Trophoblast cell (in vitro differentiated cells and primary cell): ENCODE data around the gene RAB10.

Source experiments
- DNase-seq, 2 donors: peaks; one replicate each; pipeline ENCODE4 v3.0.0-alpha.2; 2016
- H2AFZ ChIP-seq: 2 replicates; pipeline ENCODE4 v1.6.1; 2013; ENCODE audit warnings: low read length, moderate library complexity, mild to moderate bottlenecking; ENCODE audit not compliant: insufficient read depth, poor library complexity
- H2AK5ac ChIP-seq: 2 replicates; pipeline ENCODE4 v1.6.1; 2013; ENCODE audit warnings: mild to moderate bottlenecking, low read length
- H2BK120ac ChIP-seq: 2 replicates; pipeline ENCODE4 v1.6.1; 2013; ENCODE audit warnings: low read length, mild to moderate bottlenecking, moderate library complexity; ENCODE audit not compliant: insufficient read depth, poor library complexity
- H2BK12ac ChIP-seq: 2 replicates; pipeline ENCODE4 v1.6.1; 2013; ENCODE audit warnings: mild to moderate bottlenecking, low read length, moderate library complexity
- H2BK5ac ChIP-seq: 2 replicates; pipeline ENCODE4 v1.6.1; 2013; ENCODE audit warnings: low read length, low read depth, moderate library complexity, mild to moderate bottlenecking; ENCODE audit not compliant: poor library complexity
- H3K14ac ChIP-seq: 2 replicates; pipeline ENCODE4 v1.6.1; 2013; ENCODE audit warnings: mild to moderate bottlenecking, low read length
- H3K18ac ChIP-seq: 2 replicates; pipeline ENCODE4 v1.6.1; 2013; ENCODE audit warnings: mild to moderate bottlenecking, low read length
- H3K23ac ChIP-seq: 2 replicates; pipeline ENCODE4 v1.6.1; 2013; ENCODE audit warnings: low read length
- H3K27ac ChIP-seq: 2 replicates; pipeline ENCODE4 v1.5.1; 2013; ENCODE audit warnings: low read depth, mild to moderate bottlenecking, inconsistent platforms, low read length, moderate library complexity
- H3K27me3 ChIP-seq: 2 replicates; pipeline ENCODE4 v1.6.1; 2013; ENCODE audit warnings: inconsistent platforms, mild to moderate bottlenecking, low read length, moderate library complexity; ENCODE audit not compliant: insufficient read depth
- H3K36me3 ChIP-seq, 2 experiments: 1 replicate in 1 of 2; 2 replicates in 1 of 2; pipeline ENCODE4 v1.6.1; 2013; ENCODE audit warnings: low read length in 2 of 2, mild to moderate bottlenecking in 2 of 2, moderate library complexity in 1 of 2; ENCODE audit not compliant: insufficient read depth in 2 of 2, control insufficient read depth in 1 of 2
- H3K4ac ChIP-seq: 2 replicates; pipeline ENCODE4 v1.6.1; 2013; ENCODE audit warnings: low read depth, mild to moderate bottlenecking, low read length, moderate library complexity
- H3K4me1 ChIP-seq, 2 experiments: 1 replicate in 1 of 2; 2 replicates in 1 of 2; pipeline ENCODE4 v1.6.1; 2013; ENCODE audit warnings: low read length in 2 of 2, mild to moderate bottlenecking in 2 of 2, moderate library complexity in 1 of 2; ENCODE audit not compliant: insufficient read depth in 2 of 2, control insufficient read depth in 1 of 2
- H3K4me2 ChIP-seq: 2 replicates; pipeline ENCODE4 v1.6.1; 2013; ENCODE audit warnings: inconsistent platforms, mild to moderate bottlenecking, low read length, moderate library complexity
- H3K4me3 ChIP-seq: 2 replicates; pipeline ENCODE4 v1.5.1; 2013; ENCODE audit warnings: mild to moderate bottlenecking, low read depth, low read length, inconsistent platforms
- H3K79me1 ChIP-seq: one replicate; pipeline ENCODE4 v1.6.1; 2013; ENCODE audit warnings: low read length
- H3K79me2 ChIP-seq: 2 replicates; pipeline ENCODE4 v1.6.1; 2013; ENCODE audit warnings: low read length, mild to moderate bottlenecking; ENCODE audit not compliant: control insufficient read depth, insufficient read depth, poor library complexity
- H3K9ac ChIP-seq: 2 replicates; pipeline ENCODE4 v1.6.1; 2013; ENCODE audit warnings: mild to moderate bottlenecking, low read length
- H3K9me3 ChIP-seq: 2 replicates; pipeline ENCODE4 v1.6.1; 2013; ENCODE audit warnings: low read depth, mild to moderate bottlenecking, control low read depth, inconsistent platforms, low read length; ENCODE audit not compliant: insufficient read depth
- H4K12ac ChIP-seq: 2 replicates; pipeline ENCODE4 v1.6.1; 2013; ENCODE audit warnings: low read depth, mild to moderate bottlenecking, low read length, moderate library complexity
- H4K8ac ChIP-seq: 2 replicates; pipeline ENCODE4 v1.6.1; 2013; ENCODE audit warnings: low read depth, mild to moderate bottlenecking, low read length, moderate library complexity
- H4K91ac ChIP-seq: one replicate; pipeline ENCODE4 v1.6.1; 2013; ENCODE audit warnings: low read depth, mild to moderate bottlenecking, low read length, moderate library complexity
- WGBS: extraction: QIAGEN DNeasy Blood & Tissue Kit; methylation state at CpG from one replicate; pipeline ENCODE4 v1.1.7; 2013; ENCODE audit warnings: missing lambda C conversion rate; ENCODE audit not compliant: insufficient read length, insufficient coverage; ENCODE audit errors: extremely low coverage; 5-methylcytosine and 5-hydroxymethylcytosine counted together

RAB10 gene

GRCh38 chr2:26002632-26003310 lies 31.1 kb upstream of the RAB10 start:
- no peak overlapping the region for H3K9ac ChIP-seq
- no peak overlapping the region for H3K27ac ChIP-seq
- no peaks in the 10 kb centered on the region for H3K36me3 ChIP-seq
- H3K18ac ChIP-seq, result no peak overlapping the region
- H4K91ac ChIP-seq, result no peak overlapping the region
- H3K23ac ChIP-seq, result peak overlapping the region; percentile 58
- H2AFZ ChIP-seq, result no peak overlapping the region
- DNase-seq, result peak in 1 of 2 donors; percentile 20
- no peak overlapping the region for H4K12ac ChIP-seq
- H3K79me2 ChIP-seq, result no peaks in the 10 kb centered on the region
- no peak overlapping the region for H3K4me3 ChIP-seq
- no peak overlapping the region for H3K4ac ChIP-seq
- WGBS, result no CpG with 5 or more reads among the region's 9 CpGs
- no peak overlapping the region for H3K14ac ChIP-seq
- H2BK5ac ChIP-seq, result no peak overlapping the region
- H3K4me1 ChIP-seq, result peaks cover 3 to 6% of the 10 kb centered on the region in 2 experiments
- peaks cover 3% of the 10 kb centered on the region for H3K79me1 ChIP-seq
- no peak overlapping the region for H4K8ac ChIP-seq
- no peak overlapping the region for H3K4me2 ChIP-seq
- no peak overlapping the region for H2AK5ac ChIP-seq
- H3K9me3 ChIP-seq, result no peaks in the 10 kb centered on the region
- no peak overlapping the region for H2BK12ac ChIP-seq
- H2BK120ac ChIP-seq, result no peak overlapping the region
- H3K27me3 ChIP-seq, result no peaks in the 10 kb centered on the region

GRCh38 chr2:26008095-26008494 lies 25.8 kb upstream of the RAB10 start:
- Histone ChIP-seq H2AK5ac (no peak overlapping the region), H4K12ac (no peak overlapping the region)

GRCh38 chr2:26008851-26009566 lies 24.9 kb upstream of the RAB10 start:
- H3K9me3 ChIP-seq, result no peaks in the 10 kb centered on the region
- no CpG with 5 or more reads among the region's 2 CpGs for WGBS
- no peak overlapping the region for H3K4me2 ChIP-seq
- peak overlapping the region; percentile 2 for H2BK120ac ChIP-seq
- no peak overlapping the region for H2BK12ac ChIP-seq
- no peak overlapping the region for H4K12ac ChIP-seq
- no peak overlapping the region for H3K4me3 ChIP-seq
- no peaks in the 10 kb centered on the region for H3K36me3 ChIP-seq
- H4K91ac ChIP-seq, result peak overlapping the region; percentile 2
- H3K27ac ChIP-seq, result peak overlapping the region; percentile 7
- no peak overlapping the region for H3K9ac ChIP-seq
- peak overlapping the region; percentile 15 for H2BK5ac ChIP-seq
- H3K4me1 ChIP-seq, result peaks cover 7 to 13% of the 10 kb centered on the region in 2 experiments
- no peak overlapping the region for H3K14ac ChIP-seq
- H2AK5ac ChIP-seq, result no peak overlapping the region
- no peak overlapping the region for H3K4ac ChIP-seq
- H3K18ac ChIP-seq, result no peak overlapping the region
- H3K23ac ChIP-seq, result no peak overlapping the region
- no peaks in the 10 kb centered on the region for H3K79me1 ChIP-seq
- peak; percentile 49 to 51 for DNase-seq
- H3K79me2 ChIP-seq, result no peaks in the 10 kb centered on the region
- H4K8ac ChIP-seq, result peak overlapping the region; percentile 14
- H3K27me3 ChIP-seq, result no peaks in the 10 kb centered on the region
- peak overlapping the region; percentile 50 for H2AFZ ChIP-seq

More at GRCh38 chr2:26008095-26008494, 25.8 kb upstream of the RAB10 start:
- no peaks in the 10 kb centered on the region for H3K36me3 ChIP-seq
- no peaks in the 10 kb centered on the region for H3K79me1 ChIP-seq
- no peak overlapping the region for H2AFZ ChIP-seq
- no peaks in the 10 kb centered on the region for H3K9me3 ChIP-seq
- no peak overlapping the region for H3K14ac ChIP-seq
- no peak overlapping the region for H3K27ac ChIP-seq
- no peak overlapping the region for H3K4ac ChIP-seq
- no peak overlapping the region for H2BK120ac ChIP-seq
- no peak overlapping the region for H4K91ac ChIP-seq
- no peak for DNase-seq
- no peak overlapping the region for H2BK12ac ChIP-seq
- no peak overlapping the region for H3K9ac ChIP-seq
- H4K8ac ChIP-seq, result no peak overlapping the region
- no peak overlapping the region for H2BK5ac ChIP-seq
- WGBS, result no CpG with 5 or more reads among the region's 1 CpG
- H3K4me2 ChIP-seq, result no peak overlapping the region
- peaks cover 7 to 13% of the 10 kb centered on the region in 2 experiments for H3K4me1 ChIP-seq
- H3K23ac ChIP-seq, result no peak overlapping the region
- no peaks in the 10 kb centered on the region for H3K79me2 ChIP-seq
- no peak overlapping the region for H3K18ac ChIP-seq
- no peak overlapping the region for H3K4me3 ChIP-seq
- H3K27me3 ChIP-seq, result no peaks in the 10 kb centered on the region

- no peak overlapping the region for H2BK12ac ChIP-seq
- H3K27ac ChIP-seq, result no peak overlapping the region
- H2BK120ac ChIP-seq, result no peak overlapping the region
- H3K79me1 ChIP-seq, result no peaks in the 10 kb centered on the region
- DNase-seq, result no peak
- no peak overlapping the region for H3K4me3 ChIP-seq
- no peaks in the 10 kb centered on the region for H3K9me3 ChIP-seq
- no CpG with 5 or more reads among the region's 2 CpGs for WGBS
- H3K4me1 ChIP-seq, result peaks cover 7 to 13% of the 10 kb centered on the region in 2 experiments
- no peak overlapping the region for H3K4me2 ChIP-seq
- H2AK5ac ChIP-seq, result no peak overlapping the region
- H4K91ac ChIP-seq, result no peak overlapping the region
- no peak overlapping the region for H4K8ac ChIP-seq
- no peak overlapping the region for H2AFZ ChIP-seq
- H3K14ac ChIP-seq, result no peak overlapping the region
- H3K18ac ChIP-seq, result no peak overlapping the region
- no peak overlapping the region for H4K12ac ChIP-seq
- no peak overlapping the region for H3K23ac ChIP-seq
- no peaks in the 10 kb centered on the region for H3K27me3 ChIP-seq
- H3K79me2 ChIP-seq, result no peaks in the 10 kb centered on the region
- no peaks in the 10 kb centered on the region for H3K36me3 ChIP-seq
- H3K9ac ChIP-seq, result no peak overlapping the region
- H3K4ac ChIP-seq, result no peak overlapping the region
- H2BK5ac ChIP-seq, result no peak overlapping the region
Observed at GRCh38 chr2:26009567-26009963, 24.3 kb upstream of the RAB10 start.
